HEK293 (cell line): ENCODE results near the gene ZG16.

Source experiments
- KLF9 ChIP-seq: fragments of 450-650 bp; formaldehyde crosslinking; IDR thresholded peaks from 2 replicates; pipeline ENCODE4 v1.5.1; 2016; ENCODE audit warnings: missing biosample characterization, missing genetic modification characterization, low read depth
- PRDM10 ChIP-seq: fragments of 450-650 bp; formaldehyde crosslinking; IDR thresholded peaks from 2 replicates; pipeline ENCODE4 v1.5.1; 2016; ENCODE audit warnings: missing biosample characterization, missing genetic modification characterization
- PRDM2 ChIP-seq: fragments of 450-650 bp; formaldehyde crosslinking; IDR thresholded peaks from 2 replicates; pipeline ENCODE4 v1.5.1; 2016; ENCODE audit warnings: missing biosample characterization, missing genetic modification characterization, borderline replicate concordance
- ZNF341 ChIP-seq: fragments of 450-650 bp; formaldehyde crosslinking; IDR thresholded peaks from 2 replicates; pipeline ENCODE4; 2016; ENCODE audit warnings: low read depth, missing biosample characterization, missing genetic modification characterization
- ZNF37A ChIP-seq: fragments of 450-650 bp; IDR thresholded peaks from 2 replicates; pipeline ENCODE4 v1.5.1; 2018; ENCODE audit warnings: missing biosample characterization, missing genetic modification characterization
- ZNF416 ChIP-seq: fragments of 450-650 bp; formaldehyde crosslinking; IDR thresholded peaks from 2 replicates; pipeline ENCODE4 v1.5.1; 2016; ENCODE audit warnings: missing biosample characterization, missing genetic modification characterization
- ZNF830 ChIP-seq: fragments of 450-650 bp; IDR thresholded peaks from 2 replicates; pipeline ENCODE4 v1.5.0; 2018; ENCODE audit warnings: missing biosample characterization, missing genetic modification characterization, low read depth, mild to moderate bottlenecking, moderate library complexity
- TF ChIP-seq, protein P1 (sequence below): fragments of 450-650 bp; formaldehyde crosslinking; IDR thresholded peaks from 2 replicates; pipeline ENCODE4 v1.5.1; 2016; ENCODE audit warnings: missing biosample characterization, missing genetic modification characterization
- TF ChIP-seq, protein P2 (sequence below): fragments of 450-650 bp; IDR thresholded peaks from 2 replicates; pipeline ENCODE4 v1.5.1; 2018; ENCODE audit warnings: missing biosample characterization, mild to moderate bottlenecking, missing genetic modification characterization
- TF ChIP-seq, protein P3 (sequence below): fragments of 450-650 bp; formaldehyde crosslinking; IDR thresholded peaks from 2 replicates; pipeline ENCODE4 v1.5.1; 2016; ENCODE audit warnings: missing biosample characterization, missing genetic modification characterization

- TF ChIP-seq, protein P1, sequence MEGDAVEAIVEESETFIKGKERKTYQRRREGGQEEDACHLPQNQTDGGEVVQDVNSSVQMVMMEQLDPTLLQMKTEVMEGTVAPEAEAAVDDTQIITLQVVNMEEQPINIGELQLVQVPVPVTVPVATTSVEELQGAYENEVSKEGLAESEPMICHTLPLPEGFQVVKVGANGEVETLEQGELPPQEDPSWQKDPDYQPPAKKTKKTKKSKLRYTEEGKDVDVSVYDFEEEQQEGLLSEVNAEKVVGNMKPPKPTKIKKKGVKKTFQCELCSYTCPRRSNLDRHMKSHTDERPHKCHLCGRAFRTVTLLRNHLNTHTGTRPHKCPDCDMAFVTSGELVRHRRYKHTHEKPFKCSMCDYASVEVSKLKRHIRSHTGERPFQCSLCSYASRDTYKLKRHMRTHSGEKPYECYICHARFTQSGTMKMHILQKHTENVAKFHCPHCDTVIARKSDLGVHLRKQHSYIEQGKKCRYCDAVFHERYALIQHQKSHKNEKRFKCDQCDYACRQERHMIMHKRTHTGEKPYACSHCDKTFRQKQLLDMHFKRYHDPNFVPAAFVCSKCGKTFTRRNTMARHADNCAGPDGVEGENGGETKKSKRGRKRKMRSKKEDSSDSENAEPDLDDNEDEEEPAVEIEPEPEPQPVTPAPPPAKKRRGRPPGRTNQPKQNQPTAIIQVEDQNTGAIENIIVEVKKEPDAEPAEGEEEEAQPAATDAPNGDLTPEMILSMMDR (tag by site-specific recombination) = no peak
- TF ChIP-seq ZNF37A = no peak
- no peak for TF ChIP-seq PRDM2 (tag by site-specific recombination)
- no peak for TF ChIP-seq KLF9 (tag by site-specific recombination)
- no peak for TF ChIP-seq ZNF830 (tag by site-specific recombination)
- TF ChIP-seq, protein P2, sequence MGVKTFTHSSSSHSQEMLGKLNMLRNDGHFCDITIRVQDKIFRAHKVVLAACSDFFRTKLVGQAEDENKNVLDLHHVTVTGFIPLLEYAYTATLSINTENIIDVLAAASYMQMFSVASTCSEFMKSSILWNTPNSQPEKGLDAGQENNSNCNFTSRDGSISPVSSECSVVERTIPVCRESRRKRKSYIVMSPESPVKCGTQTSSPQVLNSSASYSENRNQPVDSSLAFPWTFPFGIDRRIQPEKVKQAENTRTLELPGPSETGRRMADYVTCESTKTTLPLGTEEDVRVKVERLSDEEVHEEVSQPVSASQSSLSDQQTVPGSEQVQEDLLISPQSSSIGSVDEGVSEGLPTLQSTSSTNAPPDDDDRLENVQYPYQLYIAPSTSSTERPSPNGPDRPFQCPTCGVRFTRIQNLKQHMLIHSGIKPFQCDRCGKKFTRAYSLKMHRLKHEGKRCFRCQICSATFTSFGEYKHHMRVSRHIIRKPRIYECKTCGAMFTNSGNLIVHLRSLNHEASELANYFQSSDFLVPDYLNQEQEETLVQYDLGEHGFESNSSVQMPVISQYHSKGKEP = no peak
- no peak for TF ChIP-seq ZNF341 (tag by site-specific recombination)
- TF ChIP-seq ZNF416 (tag by site-specific recombination) = no peak
- TF ChIP-seq, protein P3, sequence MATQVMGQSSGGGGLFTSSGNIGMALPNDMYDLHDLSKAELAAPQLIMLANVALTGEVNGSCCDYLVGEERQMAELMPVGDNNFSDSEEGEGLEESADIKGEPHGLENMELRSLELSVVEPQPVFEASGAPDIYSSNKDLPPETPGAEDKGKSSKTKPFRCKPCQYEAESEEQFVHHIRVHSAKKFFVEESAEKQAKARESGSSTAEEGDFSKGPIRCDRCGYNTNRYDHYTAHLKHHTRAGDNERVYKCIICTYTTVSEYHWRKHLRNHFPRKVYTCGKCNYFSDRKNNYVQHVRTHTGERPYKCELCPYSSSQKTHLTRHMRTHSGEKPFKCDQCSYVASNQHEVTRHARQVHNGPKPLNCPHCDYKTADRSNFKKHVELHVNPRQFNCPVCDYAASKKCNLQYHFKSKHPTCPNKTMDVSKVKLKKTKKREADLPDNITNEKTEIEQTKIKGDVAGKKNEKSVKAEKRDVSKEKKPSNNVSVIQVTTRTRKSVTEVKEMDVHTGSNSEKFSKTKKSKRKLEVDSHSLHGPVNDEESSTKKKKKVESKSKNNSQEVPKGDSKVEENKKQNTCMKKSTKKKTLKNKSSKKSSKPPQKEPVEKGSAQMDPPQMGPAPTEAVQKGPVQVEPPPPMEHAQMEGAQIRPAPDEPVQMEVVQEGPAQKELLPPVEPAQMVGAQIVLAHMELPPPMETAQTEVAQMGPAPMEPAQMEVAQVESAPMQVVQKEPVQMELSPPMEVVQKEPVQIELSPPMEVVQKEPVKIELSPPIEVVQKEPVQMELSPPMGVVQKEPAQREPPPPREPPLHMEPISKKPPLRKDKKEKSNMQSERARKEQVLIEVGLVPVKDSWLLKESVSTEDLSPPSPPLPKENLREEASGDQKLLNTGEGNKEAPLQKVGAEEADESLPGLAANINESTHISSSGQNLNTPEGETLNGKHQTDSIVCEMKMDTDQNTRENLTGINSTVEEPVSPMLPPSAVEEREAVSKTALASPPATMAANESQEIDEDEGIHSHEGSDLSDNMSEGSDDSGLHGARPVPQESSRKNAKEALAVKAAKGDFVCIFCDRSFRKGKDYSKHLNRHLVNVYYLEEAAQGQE (tag by site-specific recombination) = no peak
- TF ChIP-seq PRDM10 (tag by site-specific recombination) = no peak
Measured at GRCh38 chr16:29766571-29766970, 11.5 kb upstream of the ZG16 start.
